DMS153 (cell line): ENCODE data around the gene WIPF3.

Source experiments
- DNase-seq: peaks from one replicate; lab custom pipeline; 2025; lab: John Stamatoyannopoulos, UW

WIPF3 gene

DNA sequence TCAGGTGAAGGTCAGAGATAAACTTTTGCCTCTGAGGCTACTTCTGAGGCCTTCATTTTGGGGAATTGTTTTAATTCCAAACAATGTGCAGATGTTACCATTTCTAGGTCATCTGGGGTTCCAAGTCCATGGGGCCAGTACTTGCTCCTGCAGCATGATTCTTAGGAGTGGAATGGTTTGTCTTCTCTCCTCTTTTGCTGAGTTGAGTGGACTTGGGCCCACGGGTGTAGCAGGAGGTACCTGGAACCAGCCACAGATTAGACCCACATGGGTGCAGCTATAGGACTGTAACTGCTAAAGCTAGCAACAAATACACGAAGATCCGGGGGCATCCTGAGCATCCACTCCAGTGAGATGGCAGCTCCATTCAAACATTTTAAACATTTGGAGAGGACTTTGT, 41.6 kb downstream of the WIPF3 start:
- no peak for DNase-seq

- DNase-seq = no peak
Measured at GRCh38 chr7:29848941-29849340, 42.6 kb downstream of the WIPF3 start.

DNA sequence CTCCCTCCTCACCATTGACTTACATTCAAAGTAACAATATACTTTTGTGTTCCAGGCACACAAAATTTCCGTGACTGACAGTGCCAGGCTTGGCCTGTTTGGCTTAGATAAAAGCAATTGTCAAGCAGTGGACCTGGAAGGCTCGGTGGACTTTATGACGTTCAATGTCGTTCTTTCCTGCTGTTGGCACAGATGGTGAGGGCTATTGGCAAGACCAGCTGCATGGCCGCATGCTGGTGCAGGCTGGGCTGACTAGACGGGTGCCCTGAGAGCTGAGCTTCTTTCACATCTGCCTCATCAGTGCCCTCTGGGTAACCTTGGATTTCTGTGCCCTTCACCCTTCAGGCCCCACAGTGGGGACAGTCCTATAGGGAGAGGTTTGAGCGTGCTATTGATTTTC, 45.2 kb downstream of the WIPF3 start:
- DNase-seq = no peak

DNA sequence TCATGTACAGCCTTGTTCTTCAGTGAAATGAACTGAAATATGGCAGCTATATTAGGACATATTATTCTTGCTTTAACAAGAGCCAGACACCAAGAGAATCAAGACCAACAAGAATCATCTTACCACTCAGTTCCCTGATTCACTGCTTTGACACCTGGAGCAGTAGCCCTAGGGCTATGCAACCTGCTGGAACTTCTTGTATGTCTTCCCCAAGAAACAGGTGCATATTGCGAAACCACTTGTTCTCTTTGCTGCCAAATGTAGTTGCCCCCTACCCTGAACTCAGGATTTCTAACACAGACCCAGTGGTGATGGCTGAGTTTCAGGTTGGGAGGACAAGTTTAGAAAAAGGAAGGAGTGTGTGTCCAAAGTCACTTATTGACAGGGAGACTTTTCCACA, 46.1 kb downstream of the WIPF3 start:
- no peak for DNase-seq

GRCh38 chr7:29853072-29853471, 46.8 kb downstream of the WIPF3 start:
- DNase-seq = no peak

DNA sequence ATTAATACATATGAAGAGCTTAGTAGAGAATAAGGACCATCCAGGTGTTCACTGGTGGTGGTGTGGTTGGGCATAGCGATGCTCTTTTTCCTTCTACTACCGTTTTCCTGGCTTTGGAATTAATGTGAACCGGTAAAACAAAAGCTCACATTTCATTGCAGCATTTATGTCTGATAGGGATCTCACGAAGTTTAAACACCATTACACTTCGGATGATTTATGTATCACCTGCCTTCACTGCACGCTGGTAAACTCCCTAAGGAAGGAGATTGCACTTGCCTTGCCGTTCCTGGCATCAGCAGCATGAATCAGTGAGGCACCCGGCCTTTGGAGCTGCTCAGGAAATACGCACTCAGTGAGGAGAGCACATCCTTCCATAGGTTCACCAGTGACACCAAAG, 47.5 kb downstream of the WIPF3 start:
- peak; percentile 83 for DNase-seq

DNA sequence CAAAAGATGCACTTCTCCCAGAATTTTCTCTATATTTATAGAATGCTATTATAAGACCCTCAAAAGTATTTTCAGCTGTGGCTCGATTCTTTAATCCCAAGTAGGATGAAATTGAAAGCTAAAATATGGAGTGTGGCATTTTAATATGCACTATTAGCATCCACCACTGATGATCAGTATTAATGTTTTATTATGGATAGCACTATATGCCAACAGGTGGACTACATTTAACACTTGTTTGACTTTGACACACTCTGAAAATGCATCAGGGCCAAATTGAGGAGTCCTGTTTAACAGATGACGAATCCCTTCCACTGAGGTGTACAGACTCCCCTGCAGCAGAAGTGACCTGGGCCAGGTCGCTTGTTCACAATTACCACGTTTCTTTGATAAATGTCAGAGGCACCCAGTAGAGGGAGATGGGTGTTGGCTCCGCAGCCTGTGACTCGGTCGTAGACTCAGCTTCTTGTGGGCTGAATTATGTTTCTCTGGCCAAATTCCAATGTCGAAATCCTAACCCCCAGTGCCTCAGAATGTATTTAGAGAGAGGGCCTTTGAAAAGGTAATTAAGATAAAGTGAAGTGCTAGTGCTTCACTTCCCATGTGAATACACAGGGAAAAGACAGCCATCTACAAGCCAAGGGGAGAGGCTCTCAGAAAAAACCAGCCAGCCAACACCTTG, 48.1 kb downstream of the WIPF3 start:
- peak; percentile 32 for DNase-seq

- no peak for DNase-seq
Measured at GRCh38 chr7:29857654-29858053, 51.3 kb downstream of the WIPF3 start.

DNA sequence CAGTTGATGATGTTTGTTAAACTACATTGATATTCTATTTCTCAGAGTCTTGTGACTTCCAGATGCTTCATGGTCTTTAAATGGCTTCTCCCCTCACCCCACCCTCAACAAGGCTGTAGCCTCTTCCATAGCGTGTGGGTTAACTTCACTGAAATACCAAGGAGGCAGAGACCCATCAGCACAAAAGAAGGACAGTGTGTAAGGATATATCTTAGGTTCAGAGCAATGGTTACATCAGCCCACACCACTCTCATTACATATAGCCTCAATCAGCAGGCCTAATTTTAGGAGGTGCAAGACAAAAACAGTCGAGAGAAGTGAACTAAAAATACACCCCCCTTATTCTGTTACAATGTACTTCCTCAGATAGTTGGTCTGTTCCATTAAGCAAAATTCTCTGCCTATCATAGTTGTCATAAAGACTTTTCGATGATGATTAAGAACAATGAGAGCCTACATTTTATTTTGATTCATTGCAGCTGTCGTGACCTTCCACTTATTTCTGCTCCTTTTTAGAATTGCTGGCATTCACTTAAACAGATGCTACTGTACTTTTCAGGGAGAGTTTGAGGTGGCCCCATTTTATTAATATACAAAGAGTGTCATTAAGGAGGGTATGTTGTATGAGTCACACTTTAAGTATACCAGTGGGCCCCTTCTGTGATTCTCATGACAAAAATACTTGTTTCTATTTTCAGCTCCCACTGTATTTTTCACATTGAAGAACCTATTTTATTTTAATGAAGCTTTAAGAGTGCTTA, 52.1 kb downstream of the WIPF3 start:
- no peak for DNase-seq

DNA sequence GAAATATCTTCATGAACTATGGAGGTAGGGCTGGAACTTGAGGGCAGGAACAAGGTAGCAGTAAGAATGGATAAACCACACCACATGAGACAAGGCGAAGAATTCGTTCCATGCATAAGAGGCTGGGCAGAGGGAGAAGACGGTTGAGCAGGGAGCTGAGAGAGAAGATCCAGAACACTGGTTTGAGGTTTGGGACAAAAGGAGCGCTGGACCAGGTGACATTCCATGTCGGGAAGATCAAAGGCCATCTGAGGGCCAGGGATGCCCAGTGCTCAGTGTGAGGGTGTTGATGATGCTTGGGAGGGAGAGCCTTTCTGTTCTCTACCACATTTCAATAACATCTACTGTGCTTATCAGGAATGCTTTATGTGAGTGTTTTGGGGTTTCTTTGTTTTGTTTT, 52.8 kb downstream of the WIPF3 start:
- no peak for DNase-seq

DNA sequence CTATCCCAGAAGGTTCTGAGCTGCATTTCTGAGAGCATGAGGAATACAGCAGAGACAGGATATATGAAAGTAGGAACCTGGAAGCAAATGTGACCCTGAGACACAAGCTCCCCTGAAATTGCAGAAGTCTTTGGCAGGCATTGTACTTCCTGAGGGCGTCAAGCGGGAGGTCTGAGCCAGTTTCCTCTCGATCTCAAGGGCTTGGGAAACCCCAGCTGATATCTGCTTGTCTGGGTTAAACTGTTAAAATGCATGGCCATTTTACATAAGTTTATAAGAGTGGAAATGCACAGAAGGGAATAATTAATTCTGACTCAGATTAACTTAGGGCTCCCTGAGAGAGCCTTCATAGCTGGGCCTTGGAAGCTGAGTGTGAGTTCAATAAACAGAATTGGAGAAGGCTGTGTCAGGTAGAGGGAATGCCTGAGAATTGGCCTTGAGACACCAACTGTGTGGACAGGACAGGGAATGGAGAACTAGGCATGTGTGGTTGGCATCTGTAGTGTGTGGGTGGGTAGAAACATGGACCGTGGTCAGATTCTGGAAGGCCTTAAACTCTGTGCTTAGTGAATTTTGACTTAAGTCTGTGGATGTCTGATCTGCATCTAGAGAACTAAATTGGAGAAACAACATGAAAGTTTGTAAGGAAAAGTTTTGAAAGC, 53.3 kb downstream of the WIPF3 start:
- DNase-seq = no peak

DNA sequence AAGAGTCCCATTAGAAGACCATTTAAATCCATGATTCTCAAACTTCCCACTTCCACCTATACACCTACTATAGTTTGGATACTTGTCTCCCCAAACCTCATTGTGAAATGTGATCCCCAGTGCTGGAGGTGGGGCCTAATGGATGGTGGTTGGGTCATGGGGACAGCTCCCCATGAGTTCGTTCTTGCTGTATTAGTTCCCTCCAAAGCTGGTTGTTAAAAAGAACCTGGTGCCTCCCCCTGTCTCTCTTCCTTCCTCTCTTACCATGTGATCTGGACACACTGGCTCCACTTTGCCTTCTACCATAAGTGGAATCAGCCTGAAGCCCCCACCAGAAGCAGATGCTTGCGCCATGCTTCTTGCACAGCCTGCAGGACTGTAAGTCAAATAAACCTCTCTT, 53.9 kb downstream of the WIPF3 start:
- DNase-seq = no peak

GRCh38 chr7:29861884-29862283, 55.6 kb downstream of the WIPF3 start:
- no peak for DNase-seq

DNA sequence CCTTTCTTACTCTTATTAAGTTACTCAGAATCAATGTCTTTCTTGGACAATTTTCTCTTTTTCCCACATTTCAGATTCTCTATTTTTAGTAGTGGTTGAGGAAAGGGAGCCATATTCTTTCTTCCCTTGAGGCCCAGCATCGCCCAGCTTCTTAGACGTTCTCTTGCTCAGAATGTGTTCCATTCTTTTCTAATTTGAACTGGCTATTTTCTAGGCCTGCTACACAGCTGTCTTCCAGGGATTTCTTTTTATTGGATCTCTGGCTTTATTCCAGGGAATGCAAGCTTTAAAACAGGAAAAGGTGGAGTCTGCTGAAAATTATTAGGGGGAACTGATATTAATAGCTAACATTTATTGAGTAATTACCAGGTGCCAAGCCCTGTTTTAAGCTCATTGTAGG, 58.3 kb downstream of the WIPF3 start:
- no peak for DNase-seq

GRCh38 chr7:29865526-29865925, 59.2 kb downstream of the WIPF3 start:
- no peak for DNase-seq

DNA sequence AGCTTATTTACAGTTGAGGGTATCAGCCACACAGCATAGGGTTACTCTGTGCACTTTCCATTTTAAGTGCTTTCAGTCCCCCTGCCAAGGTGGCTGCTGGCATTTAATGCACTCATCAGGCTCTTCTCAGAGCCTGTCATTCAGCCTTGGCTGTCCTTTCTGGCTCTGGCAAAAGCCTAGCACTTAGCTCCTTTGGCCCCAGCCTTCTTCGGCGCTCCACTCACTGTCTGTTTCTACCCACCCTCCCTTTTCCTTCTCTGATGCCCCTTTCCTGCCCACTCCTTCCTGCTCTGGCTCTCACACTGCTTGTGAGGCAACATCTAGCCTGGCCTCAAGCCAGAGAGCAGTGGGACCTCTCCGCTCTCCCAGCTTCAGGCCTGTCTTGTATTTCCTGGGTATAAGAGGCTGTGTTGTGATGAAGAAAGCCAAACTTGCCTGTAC, 60.2 kb downstream of the WIPF3 start:
- DNase-seq = no peak

- no peak for DNase-seq
Measured at GRCh38 chr7:29871787-29872398, 65.6 kb downstream of the WIPF3 start.

DNA sequence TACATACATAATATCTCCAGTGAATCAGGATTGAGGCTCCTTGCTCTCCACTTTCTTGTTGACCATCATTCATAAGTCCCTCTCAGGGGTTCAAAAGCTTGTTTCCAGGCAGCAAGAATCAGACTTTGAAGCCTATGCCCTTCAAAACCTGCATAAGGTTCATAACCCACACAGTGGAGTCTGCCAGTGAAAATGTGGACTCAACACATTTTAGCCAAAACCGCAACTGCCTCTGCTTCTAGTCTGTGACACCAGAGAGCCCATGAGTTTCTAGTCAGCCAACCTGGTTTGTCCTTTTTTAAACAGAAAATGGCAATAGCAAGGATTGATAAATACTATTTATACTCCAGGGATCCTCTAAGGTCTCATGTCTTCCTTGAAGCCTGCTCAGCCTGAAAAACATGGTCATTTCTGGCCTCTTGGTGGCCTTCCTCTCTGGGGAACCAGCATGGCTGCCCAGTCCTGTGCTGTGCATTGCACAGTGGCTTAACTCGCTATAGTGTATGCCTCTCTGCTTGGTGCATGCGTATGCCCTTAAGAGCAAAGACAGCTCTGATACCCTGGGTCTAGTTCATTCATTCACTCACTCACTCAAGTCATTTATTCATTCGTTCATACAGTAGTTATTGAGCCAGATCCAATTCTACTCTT, 67.5 kb downstream of the WIPF3 start:
- DNase-seq = no peak

GRCh38 chr7:29875741-29876140, 69.4 kb downstream of the WIPF3 start:
- DNase-seq = no peak

GRCh38 chr7:29877196-29877595, 70.9 kb downstream of the WIPF3 start:
- peak; percentile 89 for DNase-seq

DNA sequence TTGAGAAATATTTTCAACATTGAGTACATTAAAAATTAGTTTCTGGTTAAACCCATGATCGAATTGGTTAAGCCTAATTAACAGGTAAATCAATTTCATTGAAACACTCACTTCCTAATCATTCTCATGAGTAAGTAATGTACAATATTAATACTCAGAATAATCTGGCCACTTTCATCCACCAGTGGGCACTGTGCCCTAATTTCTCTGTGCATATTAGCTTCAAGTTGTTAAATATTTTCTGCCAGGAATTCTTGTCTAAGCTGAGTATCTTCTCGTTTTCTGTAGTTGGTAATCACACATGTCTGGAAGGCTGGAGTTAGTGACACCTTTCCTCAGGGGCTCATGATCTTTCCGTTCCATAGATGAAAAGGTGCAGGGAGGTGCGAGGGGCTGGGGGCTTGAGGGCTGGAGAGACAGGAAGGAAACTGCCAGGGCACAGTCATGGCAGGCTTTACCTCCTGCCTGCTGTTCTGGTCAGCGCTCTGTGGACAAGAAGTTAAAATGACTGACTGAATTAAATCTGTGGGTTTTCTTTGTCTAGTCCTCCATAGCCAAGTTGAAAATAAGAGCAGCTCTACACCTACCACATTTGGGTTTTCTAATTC, 71.9 kb downstream of the WIPF3 start:
- DNase-seq = no peak

DNA sequence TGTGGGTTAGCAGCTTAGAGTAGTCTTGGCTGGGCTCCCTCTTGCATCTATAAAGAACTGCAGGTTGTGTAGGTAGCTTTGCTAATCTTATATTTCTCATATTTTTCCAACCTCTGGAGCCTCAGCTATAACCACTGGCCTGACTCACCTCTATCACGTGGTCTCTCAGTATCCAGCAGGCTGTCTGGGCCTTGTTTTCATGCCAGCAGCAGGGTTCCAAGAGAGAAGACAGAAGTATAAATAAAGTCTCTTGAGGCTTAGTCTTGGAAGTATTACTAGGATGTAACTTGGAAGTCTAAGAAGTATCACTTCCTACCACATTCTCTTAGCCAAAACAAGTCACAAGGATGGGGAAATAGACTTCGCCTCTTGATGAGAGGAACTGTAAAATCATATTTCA, 73.3 kb downstream of the WIPF3 start:
- no peak for DNase-seq
